Measurements from ENCODE around the gene DHX40.

Gene DHX40

DNA sequence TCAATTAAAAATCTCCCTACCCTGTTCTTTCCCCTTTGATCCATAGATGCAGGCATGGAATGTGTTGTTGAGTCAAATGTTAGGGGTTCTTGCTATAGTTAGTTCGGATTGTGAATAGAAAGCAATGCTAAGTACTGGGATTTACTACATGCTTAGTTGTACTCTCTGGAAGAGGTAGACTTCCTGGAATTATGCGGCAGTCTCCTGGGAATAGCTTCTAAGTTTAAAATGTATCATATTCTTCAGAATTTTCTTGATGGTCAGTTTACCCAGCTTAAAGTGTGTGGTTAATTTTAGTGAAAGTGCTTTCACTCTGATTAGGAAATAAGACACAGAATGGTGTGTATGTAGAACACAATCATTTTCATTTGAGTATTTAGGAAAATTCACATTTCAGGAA, 57.7 kb downstream of the DHX40 start:
- H3K4me3 ChIP-seq = no peak overlapping the region
- H3K27ac ChIP-seq = peak overlapping the region in 4 of 21 experiments; percentile 2 to 46 (median 28)

DNA sequence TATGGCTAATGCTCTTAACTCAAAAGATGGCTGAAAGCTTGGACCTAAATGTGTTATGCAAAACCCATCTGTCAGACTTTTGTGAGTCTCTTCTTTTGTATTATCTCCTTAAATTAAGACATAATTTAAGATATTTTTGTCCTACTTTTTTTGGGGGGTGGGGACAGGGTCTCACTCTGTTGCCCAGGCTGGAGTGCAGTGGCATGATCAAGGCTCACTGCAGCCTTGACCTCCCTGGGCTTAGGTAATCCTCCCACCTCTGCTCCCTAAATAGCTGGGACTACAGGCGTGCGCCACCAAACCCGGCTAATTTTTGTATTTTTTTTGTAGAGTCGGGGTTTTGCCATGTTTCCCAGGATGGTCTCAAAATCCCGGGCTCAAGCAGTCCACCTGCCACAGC, 61.3 kb downstream of the DHX40 start:
- no peak overlapping the region for H3K4me3 ChIP-seq
- H3K27ac ChIP-seq = peak overlapping the region in 1 of 21 experiments; percentile 0

DNA sequence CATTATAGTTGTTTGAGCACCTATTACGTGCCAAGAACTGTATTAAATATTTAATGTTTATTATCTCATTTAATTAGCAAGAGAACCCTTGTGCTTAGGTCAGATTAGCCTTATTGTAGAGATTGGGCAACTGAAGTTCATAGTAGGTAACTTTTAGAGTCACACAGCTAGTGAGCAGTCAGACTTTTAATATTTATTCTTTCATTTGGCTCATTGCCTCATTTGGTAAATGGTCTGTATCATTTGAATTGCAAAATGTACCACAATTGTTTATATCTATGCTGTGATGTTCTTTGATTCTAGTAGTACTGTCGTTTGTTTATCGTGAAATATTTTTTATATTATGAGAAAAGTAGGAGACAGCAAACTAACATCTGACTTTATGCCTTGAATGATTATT, 61.9 kb downstream of the DHX40 start:
- peak overlapping the region in 1 of 21 experiments; percentile 0 for H3K27ac ChIP-seq
- no peak overlapping the region for H3K4me3 ChIP-seq

DNA sequence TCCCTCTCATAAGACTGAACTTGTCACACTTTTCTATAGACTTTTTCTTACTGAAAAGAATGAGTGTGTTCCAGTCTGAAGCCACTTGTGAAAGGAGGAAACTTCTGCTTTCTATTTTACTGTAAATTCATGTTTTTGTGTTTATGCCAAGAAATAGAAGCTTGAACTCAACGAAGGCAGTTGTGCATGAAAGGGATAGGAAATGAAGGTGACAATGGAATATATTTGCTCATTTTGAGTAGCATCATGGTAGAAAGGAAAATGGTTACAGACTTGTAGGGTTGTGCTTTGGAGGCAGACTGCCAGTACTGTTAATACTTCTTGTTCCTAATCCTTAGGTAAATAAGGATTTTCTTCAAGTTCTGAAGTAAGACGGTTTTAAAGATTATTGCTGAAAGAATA, 62.4 kb downstream of the DHX40 start:
- Histone ChIP-seq H3K27ac (peak overlapping the region in 1 of 21 experiments; percentile 23), H3K4me3 (no peak overlapping the region)

DNA sequence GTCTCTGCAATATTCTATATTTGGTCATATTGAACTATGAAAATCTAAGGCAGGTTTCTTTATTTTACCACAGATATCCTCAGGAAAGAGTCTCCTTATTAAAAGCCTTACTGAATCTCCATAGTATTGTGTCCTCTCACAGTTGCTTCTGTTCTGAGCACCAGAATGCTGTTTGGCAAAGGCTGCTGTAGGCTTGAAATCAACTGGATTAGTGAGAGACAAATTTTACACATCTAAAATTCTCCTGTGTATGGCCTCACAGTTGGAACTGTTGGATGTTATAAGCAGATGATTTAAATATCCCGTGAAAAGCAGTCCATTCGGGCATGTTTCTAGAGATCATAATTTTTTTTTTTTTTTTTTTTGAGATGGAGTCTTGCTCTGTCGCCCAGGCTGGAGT, 63.8 kb downstream of the DHX40 start:
- H3K27ac ChIP-seq = no peak overlapping the region
- H3K4me3 ChIP-seq = no peak overlapping the region

DNA sequence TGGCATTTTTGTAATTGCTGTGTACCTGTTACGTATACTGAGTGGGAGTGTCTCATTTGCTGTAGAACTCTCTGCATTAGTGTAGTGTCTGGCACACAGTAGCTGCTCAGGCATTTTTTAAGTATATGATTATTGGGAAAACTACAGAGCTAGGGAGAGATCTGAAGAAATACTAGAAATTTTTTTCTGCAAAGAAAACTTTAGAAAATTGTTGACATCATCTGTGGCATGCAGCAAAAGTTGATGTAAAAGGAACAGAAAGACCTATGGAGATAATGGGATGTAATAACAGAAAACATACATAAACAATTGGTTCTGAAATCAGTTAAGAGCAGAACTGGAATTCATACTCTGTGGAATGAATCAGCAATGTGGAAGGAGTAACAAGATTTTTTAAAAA, 65.9 kb downstream of the DHX40 start:
- Histone ChIP-seq H3K27ac (no peak overlapping the region), H3K4me3 (no peak overlapping the region)

DNA sequence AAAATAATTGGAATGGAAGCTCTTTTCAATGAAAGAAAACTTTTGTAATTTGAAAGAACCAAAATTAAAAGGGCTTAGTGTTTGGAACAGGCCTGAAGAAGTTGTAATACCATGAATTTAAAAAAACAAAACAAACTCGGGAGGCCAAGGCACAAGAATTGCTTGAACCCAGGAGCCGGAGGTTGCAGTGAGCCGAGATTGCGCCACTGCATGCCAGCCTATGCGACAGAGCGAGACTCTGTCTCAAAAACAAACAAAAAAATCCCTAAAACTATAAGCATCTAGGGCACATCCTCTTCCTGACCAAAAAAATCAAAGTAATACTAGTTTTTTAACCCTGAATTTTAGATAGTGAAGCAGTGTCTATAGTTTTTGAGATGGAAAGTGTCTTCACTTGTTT, 67.0 kb downstream of the DHX40 start:
- Histone ChIP-seq H3K27ac (no peak overlapping the region), H3K4me3 (no peak overlapping the region)

DNA sequence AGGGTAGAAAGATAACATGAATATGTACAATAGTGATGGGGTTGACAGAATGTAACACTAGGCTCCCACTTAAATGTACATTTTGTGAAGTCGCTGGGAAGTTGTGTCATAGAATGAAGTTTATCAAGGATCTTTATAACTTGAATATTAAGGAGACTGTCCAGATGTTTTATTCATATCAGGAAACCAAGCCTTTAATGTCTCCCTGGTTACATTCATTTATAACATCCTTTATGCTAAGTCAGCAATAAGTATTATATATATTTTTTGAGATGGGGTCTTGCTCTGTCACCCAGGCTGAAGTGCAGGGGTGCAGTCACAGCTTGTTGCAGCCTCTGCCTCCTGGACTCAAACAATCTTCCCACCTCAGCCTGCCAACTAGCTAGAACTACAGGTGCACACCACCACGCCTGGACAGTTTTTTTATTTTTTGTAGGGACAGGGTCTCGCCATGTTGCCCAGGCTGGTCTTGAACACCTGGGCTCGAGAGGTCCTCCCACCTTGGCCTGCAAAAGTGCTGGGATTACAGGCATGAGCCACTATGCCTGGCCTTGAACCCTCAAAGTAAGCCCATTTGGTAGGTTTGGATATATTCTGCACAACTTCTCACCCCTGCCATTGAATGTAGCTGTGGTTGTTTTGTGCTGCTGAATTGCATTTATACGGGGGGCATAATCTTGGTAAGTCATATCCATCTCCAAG, 68.4 kb downstream of the DHX40 start:
- peak overlapping the region in 5 of 21 experiments; percentile 4 to 53 (median 11) for H3K27ac ChIP-seq
- no peak overlapping the region for H3K4me3 ChIP-seq

DNA sequence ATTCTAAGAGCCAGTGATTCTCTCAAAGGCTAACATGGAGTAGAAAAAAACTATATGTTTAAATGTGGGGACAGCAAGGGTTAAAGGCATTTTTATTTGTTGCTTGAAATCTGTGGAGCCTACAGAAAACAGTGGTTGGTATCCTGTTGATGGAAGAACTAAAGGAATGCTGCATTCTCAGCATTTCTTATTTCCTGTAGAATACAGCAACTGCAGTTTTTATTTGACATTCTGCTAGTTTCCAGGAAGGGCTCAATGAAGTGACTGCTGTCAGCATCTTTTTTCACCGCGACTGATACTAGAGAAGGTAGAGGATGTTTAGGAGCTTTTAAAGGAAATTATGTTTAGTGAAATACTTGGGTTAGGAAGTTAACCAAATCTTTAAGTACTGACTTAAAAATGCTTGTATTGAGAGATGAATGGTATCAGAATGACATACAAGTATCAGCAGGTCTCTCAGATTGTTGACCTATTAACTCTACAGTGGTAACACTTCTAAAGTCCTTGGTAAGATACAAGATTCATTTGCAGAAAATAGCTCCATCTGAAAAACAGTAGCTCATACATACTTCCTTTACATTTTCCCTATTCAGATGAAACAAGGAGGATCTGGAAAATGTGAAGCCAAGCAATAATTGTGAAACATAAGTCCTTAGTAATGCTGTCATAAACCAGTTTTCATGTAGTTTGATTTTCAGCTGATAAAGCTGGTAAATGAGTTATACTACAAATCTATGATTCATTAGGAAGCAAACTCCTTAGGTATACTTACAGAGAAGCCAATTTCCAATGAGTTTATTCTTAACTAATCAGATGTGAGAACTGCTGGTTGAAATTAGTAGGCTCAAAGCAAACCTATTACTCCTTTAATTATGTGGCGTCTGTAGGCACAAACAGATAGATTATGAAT, 69.5 kb downstream of the DHX40 start:
- H3K27ac ChIP-seq = peak overlapping the region in 7 of 21 experiments; percentile 2 to 53 (median 38)
- H3K4me3 ChIP-seq = no peak overlapping the region

DNA sequence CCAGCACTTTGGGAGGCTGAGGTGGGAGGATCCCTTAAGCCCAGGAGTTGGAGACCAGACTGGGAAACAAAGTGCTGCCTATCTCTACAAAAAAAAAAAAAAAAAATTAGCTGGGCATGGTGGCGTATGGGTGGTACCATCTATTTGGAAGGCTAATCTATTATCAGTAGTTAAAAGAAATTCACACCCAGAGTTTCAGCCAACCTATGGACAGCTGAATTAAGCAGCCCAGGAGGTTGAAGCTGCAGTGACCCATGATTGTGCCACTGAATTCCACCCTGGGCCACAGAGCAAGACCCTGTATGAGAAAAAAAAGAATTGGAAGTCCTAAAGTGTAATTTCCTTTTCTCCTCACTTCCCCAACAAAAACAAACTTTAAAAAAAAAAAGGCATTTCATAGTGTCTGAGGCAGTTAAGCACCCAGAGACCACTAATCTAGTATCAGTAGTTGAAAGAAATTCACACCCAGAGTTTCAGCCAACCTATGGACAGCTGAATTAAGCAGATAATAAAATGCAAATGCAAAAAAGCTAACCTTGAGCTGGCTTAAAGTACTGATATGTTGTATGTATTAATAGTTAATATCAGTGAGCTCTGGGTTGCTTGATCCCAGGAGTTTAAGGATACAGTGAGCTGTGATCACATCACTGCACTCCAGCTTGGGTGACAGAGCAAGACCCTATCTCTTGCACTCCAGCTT, 72.4 kb downstream of the DHX40 start:
- H3K27ac ChIP-seq = no peak overlapping the region
- no peak overlapping the region for H3K4me3 ChIP-seq

DNA sequence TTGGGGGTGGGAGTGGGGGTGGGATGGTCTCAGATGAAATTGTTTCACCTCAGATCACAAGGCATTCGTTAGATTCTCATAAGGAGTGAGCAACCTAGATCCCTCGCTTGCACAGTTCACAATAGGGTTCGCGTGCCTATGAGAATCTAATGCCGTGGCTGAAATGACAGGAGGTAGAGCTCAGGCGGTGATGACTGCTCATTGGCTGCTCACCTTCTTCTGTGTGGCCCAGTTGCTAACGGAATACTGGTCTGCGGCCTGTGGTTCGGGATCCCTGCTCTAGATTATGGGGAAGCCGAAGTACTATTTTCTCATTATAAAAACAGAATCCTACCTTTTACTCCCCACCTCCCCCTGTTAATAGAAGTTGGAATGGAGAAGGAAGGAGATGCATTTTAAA, 73.1 kb downstream of the DHX40 start:
- H3K4me3 ChIP-seq = no peak overlapping the region
- H3K27ac ChIP-seq = no peak overlapping the region

DNA sequence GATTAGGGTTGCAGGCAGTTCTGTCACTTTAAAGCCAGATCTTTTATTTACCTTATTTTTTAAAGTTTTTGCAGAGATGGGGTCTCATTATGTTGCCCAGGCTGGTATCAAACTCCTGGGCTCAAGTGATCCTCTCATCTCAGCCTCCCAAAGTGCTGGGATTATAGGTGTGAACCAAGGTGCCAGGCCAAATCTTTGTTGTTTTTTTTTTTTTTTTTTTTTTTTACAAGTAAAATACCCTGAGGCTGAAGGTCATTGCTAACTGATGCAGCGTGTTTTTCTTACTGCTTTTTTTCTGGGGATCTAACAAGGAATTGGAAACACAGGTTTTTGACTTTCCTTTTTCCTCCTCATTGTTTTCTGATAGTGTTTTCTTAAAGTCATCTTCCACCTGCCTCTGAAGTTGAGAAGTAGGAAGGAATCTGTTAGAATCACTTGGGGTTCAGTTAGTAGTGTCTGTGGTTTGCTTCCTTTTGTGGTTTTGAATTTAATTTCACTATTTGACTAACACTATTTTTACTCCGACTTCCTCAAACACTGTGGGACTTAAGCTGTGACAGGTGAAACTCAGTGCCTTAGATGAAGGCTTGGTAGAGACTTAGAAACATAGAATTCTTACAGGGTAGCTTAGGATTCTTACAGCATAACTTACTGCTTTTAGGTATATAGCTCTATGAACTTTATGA, 76.5 kb downstream of the DHX40 start:
- peak overlapping the region in 3 of 21 experiments; percentile 13 to 48 (median 38) for H3K27ac ChIP-seq

DNA sequence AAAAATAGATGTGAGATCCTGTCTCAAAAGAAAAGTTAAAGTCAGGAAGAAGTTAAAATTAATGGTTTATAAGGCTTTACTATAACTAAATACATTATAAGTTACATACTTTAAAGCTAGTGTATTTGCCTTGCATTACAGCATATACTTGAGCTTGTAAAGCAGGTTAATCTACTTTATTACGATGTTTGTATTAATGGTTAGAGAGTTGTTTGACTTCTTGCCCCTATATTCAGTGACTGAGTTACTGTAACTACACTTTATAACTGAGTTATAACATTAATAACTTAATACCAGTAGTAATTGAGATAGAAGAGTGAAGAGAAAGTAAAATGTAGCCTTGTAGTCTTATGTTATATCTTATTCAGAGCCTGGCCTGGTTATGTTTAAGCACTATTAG, 77.2 kb downstream of the DHX40 start:
- Histone ChIP-seq H3K27ac (peak overlapping the region in 2 of 21 experiments; percentile 13 to 48), H3K4me3 (no peak overlapping the region)

More for the DNA sequence above, 76.5 kb downstream of the DHX40 start:
- no peak overlapping the region for H3K4me3 ChIP-seq

DNA sequence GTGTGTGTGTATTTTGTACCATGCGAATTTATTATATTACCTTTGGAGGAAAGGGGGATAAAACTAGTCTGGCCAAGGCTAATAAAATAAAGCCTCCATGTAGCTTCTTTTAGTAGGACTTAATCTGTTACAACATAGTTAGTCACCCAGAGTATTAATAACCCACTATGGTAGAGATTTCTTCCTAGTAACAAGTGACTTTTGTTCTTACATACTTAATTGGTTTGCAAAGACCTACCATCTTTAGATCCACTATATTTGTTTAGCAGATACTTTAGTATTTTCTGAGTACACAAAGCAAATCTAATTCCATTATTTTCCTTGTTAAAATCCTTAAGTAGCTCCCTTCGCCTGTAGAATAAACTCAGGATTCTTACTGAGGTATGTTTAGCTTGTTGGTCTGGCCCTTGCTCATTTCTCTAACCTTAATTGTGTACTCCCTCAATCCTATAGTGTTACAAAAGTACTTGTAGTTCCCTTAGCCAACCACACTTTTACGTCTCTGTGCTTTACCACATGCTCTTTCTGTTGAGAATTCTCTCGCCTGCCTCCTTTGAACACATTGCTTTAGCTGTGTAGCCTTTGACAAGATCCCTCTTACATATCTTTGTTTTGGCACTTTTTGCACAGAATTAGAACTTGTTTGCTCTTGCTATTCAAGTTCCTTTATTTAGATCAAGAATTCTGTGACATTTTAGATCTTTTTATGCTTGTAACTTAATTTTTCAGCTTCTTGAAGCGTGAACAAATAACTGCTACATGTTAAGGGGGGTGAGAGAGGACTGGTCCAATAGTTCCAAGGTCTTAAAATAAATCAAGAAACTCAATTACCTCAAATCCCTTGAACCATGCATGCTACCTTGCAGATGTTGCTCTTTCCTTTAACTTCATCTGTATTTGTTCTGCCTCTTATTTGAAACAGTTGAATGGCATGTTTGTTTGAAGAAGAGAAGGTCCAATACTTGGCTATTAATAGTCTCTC, 78.0 kb downstream of the DHX40 start:
- H3K4me3 ChIP-seq = no peak overlapping the region
- no peak overlapping the region for H3K27ac ChIP-seq

DNA sequence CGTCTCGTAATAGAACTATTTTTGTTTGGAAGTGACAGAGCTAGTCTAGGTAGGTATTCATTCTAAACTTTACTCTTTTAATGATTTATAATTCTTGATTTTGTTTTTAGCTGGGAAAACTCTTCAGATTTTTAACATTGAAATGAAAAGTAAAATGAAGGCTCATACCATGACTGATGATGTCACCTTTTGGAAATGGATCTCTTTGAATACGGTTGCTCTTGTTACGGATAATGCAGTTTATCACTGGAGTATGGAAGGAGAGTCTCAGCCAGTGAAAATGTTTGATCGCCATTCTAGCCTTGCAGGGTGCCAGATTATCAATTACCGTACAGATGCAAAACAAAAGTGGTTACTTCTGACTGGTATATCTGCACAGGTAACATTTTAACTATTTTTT, 81.9 kb downstream of the DHX40 start:
- Histone ChIP-seq H3K4me3 (no peak overlapping the region), H3K27ac (no peak overlapping the region)

DNA sequence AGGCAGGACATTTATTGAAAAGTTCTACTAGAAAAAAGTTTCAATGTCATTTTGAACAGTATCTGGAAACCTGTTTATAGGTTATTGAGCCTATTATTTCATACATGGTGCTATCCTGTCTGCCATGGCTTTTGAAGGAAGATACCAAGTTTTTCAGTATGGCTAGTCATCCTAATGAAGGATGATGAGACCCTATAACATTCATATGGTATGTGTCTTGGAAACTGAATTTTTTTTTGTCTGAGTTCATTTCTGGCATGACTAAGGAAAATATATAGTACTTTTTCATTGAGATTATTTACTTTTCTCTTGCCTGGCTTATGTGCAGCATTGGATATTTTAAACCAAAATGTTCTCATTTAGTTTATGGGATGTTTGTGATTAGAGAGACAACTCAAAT, 84.5 kb downstream of the DHX40 start:
- no peak overlapping the region for H3K27ac ChIP-seq

DNA sequence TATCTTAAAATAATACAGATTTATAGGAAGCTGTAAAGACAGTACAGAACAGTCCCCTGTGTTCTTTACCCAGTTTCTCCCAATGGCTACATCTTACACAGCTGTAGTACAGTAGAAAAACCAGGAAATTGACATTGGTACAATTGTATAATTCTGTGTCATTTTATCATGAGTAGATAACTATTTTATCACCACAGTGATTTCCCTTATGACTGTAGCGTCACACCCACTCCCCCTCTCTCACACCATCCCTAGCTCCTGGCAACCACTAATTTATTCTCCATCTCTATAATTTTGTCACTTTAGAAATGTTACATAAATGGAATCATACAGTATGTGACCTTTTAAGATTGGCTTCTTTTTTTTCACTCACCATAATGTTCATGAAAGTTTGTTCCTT, 85.2 kb downstream of the DHX40 start:
- H3K27ac ChIP-seq = no peak overlapping the region
- H3K4me3 ChIP-seq = no peak overlapping the region

More for the DNA sequence above, 84.5 kb downstream of the DHX40 start:
- H3K4me3 ChIP-seq = no peak overlapping the region

DNA sequence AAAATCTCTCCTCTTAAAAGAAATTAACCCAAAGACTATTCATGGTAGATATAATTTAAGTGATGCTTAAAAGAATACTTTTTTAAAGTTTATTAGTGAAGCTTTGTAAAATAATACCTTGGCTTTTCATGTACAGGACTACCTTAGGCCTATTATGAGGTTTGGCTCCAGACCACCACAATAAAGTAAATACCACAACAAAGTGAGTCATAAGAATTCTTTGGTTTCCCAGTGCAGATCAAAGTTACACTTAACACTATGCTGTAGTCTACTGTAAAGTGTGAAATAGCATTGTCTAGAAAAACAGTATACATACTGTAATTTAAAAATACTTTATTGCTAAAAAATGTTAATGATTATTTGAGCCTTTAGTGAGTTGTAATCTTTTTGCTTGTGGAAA, 85.9 kb downstream of the DHX40 start:
- no peak overlapping the region for H3K4me3 ChIP-seq
- H3K27ac ChIP-seq = no peak overlapping the region

DNA sequence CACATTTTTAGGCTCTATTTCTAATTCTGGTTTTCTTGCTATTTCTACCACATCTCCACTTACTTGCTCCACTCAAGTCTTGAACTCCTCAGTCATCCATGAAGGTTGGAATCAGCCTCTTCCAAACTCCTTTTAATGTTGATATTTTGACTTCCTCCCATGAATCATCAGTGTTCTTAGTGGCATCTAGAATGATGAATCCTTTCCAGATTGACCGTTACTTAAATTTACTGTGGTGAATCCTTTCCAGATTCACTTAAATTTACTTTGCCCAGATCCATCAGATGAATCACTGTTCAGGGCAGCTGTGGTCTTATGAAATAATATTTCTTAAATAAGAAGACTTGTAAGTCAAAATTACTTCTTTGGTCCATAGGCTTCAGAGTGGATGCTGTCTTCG, 86.7 kb downstream of the DHX40 start:
- H3K27ac ChIP-seq = no peak overlapping the region
- H3K4me3 ChIP-seq = no peak overlapping the region
